Activated naive CD4-positive, alpha-beta T cell treated with anti-CD3 and anti-CD28 coated beads, Interleukin-2, amount 50 U/mL, for 16 hours (primary cell): Measurements from ENCODE around the gene RITA1.

ENCODE experiments used
- DNase-seq: peaks from one replicate; pipeline ENCODE4 v3.0.0-alpha.2; 2020

The RITA1 gene

DNA sequence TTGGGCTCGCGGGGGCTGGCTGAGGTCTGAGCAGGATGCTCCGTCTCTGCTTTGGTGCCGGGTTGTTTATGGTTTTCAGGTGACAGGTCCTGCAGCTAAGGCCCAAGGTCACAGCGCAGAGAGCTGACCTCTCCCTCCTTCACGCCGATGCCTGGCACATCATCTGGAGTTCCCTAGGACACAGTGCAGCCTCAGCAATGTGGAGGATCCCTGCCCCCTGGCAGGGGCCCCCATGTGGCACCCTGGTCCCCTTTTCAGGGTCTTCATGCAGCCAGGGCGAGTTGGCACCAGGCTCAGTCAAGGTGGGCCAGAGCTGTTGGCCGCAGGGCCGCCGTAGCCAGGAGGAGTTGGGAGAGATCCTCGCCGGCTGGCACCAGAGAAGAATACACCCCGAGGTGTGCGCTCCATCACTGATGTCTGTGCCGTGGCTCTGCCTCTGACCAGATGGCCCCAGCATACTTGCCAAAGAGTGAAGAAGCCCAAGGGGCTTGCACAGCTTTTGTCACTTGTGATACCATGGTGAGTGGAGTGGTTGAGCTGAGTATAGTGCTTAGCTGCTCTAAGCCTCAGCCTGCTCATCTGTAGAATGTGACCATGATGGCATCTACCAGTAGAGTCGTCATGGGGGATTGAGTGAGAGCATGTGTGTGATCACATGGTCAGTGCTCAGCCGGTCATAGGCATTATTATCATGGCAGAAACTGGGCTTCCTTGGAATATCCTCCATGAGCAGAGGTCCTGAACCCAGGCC lies 46.7 kb downstream of the RITA1 start:
- no peak for DNase-seq

DNA sequence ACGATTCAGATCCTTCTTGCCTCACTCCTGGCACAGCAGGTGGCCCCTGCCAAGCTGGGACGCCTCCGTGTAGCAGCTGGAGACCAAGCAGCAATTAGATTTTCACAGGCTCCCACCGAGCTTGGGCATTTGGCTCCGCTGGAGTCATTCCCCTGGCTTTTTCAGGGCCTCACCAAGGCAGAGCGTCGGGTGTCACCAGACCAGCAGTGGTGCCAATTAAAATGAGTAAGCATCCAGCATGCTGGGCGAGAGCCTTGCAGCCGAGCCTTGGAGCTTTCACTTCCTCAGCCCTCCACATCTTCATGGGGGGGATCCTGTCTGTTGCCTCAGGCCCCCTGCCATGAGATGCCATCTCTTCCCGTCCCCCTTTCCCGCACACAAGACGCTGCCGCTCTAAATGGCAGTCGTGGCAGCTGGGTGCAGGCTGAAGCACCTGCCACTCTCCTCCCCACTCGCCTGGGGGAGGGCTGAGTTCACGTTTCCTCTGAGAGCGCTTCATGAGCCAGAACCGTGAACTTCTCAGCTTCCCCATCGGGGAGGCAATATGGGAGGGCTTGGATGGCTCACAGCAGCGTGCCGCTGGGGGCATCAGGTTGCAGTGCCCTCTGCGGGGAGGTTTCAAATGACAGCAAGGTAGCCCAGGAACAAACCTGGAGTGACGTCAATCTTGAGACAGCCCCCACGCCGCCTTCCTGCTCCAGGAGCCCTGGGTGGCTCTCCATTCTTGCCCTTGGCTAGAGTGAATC lies 47.5 kb downstream of the RITA1 start:
- DNase-seq: peak; percentile 73

DNA sequence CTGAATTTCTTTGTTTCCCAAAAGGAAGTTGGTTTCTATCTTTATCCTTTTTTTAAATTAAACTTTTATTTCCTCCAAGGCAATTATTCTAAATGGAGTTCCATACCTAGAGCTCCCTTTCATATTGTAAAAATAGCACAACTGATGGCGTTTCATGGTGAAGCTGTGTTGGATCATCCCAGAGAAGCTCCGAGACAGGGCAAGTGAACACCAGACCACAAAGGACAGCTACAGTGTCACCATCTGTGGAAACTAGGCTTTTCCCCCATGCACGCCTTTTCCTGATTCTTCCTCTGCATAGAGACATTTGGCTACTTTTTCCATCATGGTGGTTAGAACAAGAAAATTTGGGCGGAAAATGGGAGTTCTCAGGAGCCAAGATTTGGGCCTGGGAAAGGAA lies 48.4 kb downstream of the RITA1 start:
- no peak for DNase-seq

- no peak for DNase-seq
Measured at GRCh38 chr12:113234483-113234882, 49.0 kb downstream of the RITA1 start.

GRCh38 chr12:113235976-113236375 lies 50.5 kb downstream of the RITA1 start:
- DNase-seq: no peak

DNA sequence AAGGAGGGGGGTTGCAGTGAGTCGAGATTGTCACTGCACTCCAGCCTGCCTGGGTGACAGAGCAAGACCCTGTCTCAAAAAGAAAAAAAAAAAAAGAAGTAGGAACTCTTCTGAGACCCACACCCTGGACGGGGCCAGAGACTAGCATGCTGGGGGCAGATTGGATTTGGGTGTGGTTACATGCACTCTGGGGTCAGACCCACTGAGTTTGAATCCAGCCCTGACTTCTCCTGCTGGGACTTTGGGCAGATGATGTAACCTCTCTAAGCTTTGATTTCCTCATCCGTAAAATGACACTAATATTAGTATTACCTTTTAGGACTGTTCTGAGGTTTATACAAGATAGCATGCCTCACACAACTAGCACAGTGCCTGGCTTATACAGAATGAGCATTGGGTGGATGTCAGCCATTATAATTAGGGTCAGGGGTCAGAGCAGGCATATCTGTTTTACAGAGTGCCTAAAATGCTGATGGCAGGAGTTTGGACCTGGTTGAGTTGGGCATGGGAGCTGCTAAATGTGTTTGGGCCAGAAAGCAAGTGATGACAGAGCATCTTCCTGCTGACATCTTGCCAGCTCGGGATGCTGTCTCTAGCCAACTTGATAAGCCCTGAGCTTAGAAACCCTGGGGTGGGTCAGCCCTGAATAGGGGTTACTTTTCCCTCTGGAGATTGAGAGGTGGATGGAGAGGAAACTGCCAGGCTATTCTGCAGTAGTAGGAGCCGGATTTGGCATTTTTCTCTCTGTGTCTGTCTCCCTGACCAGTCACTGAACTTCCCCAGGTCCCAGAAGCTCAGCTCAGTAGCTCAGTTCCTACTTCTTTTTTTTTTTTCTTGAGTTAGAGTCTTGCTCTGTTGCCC lies 51.2 kb downstream of the RITA1 start:
- no peak for DNase-seq

GRCh38 chr12:113237748-113238147 lies 52.2 kb downstream of the RITA1 start:
- no peak for DNase-seq

DNA sequence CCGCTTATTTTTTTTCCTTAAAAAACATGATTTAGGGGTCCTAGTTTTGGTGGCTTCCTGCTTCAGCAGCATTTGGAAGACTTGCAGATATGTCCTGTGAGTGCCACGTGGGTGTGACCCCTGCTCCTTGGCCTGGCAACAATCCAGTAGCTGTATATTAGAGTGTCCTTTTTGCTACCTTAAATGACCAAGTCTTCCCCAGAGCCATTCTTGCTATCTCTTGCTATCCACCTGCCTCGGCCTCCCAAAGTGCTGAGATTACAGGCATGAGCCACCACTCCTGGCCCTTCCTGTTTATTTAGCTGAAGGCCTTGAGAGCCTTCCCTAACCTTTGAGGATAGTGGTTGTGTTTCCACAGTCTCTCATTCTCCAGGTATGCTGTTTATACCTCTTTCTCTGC lies 52.8 kb downstream of the RITA1 start:
- DNase-seq: no peak

GRCh38 chr12:113239288-113239771 lies 53.8 kb downstream of the RITA1 start:
- DNase-seq: no peak

DNA sequence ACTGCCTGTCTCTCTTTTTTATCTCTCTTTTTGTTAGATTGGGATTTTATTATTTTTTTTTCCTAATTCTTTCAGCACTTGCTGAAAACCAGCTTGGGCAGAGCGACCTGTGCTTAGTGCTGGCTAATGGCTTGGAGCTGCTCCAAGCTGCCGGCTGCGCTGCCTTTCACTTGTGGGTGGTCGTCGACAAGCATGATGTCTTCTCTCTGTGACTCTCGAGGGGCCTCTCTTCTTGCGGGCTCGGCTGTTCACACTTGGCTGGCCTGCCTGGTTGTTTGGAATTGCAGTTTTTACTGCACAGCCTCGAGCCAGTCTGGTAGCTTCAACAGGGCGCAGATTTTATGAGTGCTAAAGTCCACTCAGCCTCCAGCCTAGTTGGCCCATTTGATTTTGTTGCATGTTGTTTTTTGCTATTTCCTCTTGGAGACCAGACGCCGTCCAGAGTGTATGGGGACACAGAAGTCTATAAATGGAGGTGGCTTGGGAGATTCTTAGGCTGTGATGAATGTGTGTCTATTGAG lies 54.4 kb downstream of the RITA1 start:
- DNase-seq: no peak

GRCh38 chr12:113240395-113240794 lies 54.9 kb downstream of the RITA1 start:
- no peak for DNase-seq

GRCh38 chr12:113241191-113242025 lies 55.9 kb downstream of the RITA1 start:
- DNase-seq: no peak
